Endothelial cell of hepatic sinusoid (primary cell): ENCODE measurements around the gene NXF1.

Experiments
- in situ Hi-C: cut with HindIII; loops from 2 replicates; pipeline ENCODE4 v1.10.0; 2017; ENCODE audit warnings: low sequenced_read_pairs

NXF1 gene

DNA sequence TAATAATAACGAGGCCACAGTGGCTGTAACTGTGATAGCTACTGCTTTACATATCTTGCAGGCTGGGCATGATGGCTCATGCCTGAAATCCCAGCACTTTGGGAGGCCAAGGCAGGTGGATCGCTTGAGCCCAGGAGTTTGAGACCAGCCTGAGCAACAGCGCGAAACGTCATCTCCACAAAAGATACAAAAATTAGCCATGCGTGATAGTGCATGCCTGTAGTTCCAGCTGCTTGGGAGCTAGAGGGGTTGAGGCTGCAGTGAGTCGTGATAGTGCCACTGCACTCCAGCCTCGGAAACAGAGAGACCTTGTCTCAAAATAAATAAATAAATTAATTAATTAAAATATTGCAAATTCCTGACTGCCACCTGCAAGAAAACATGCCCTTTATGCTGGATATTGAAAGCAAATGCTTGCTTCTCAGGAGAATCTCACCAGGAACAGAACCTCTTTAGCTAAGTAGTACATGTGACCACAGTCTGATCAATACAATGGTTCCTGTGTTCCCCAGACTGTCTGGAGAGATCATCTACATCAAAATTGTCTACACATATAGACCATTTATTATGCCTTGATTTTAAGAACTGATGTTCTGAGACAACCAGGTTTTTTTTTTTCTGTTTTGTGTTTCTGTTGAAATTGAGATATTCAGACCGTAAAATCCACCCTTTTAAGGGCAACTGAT lies 57.6 kb downstream of the NXF1 start:
- in situ Hi-C loops = no loop called here
